ENCODE results near the gene GLCCI1. TPM values are rescaled to one million over a fixed set of nuclear protein-coding genes. Genes with fewer than 3 reads are reported as not detected.

The GLCCI1 gene
- total RNA-seq, 1 donor from 2014 or later = 0.21 TPM

DNA sequence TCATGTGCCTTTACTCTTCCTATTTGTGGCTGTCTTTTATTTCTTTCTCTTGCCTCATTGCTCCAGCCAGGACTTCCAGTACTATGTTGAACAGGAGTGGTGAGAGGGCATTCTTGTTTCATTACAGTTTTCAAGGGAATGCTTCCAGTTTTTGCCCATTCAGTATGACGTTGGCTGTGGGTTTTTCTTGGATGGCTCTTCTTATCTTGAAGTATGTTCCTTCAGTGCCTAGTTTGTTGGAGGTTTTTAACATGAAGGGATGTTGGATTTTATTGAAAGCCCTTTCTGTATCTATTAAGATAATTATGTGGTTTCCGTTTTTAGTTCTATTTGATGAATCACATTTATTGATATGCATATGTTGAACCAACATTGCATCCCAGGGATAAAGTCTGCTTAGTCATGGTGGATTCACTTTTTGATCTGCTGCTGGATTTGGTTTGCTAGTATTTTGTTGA lies 96.8 kb downstream of the GLCCI1 start:
- peaks cover 5 to 17% of the 10 kb centered on the region in 2 donors for H3K4me1 ChIP-seq
- H3K9me3 ChIP-seq = no peaks in the 10 kb centered on the region
- H3K4me3 ChIP-seq = peak overlapping the region in 1 of 2 donors; percentile 43
- no peaks in the 10 kb centered on the region for H3K27me3 ChIP-seq
- H3K27ac ChIP-seq = peak overlapping the region; percentile 84 to 90
- no peaks in the 10 kb centered on the region for H3K36me3 ChIP-seq
- TF ChIP-seq, protein P1, sequence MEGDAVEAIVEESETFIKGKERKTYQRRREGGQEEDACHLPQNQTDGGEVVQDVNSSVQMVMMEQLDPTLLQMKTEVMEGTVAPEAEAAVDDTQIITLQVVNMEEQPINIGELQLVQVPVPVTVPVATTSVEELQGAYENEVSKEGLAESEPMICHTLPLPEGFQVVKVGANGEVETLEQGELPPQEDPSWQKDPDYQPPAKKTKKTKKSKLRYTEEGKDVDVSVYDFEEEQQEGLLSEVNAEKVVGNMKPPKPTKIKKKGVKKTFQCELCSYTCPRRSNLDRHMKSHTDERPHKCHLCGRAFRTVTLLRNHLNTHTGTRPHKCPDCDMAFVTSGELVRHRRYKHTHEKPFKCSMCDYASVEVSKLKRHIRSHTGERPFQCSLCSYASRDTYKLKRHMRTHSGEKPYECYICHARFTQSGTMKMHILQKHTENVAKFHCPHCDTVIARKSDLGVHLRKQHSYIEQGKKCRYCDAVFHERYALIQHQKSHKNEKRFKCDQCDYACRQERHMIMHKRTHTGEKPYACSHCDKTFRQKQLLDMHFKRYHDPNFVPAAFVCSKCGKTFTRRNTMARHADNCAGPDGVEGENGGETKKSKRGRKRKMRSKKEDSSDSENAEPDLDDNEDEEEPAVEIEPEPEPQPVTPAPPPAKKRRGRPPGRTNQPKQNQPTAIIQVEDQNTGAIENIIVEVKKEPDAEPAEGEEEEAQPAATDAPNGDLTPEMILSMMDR (IDR thresholded peaks at IDR 0.05) = no peak
- DNase-seq (ENCODE audit: low spot score in 2 of 2) = peak in 1 of 2 donors; percentile 64
- intact Hi-C loops (cut with DNase I) = loop anchor here (5.0 to 10.0 kb wide), 3 partner anchors 98 to 421 kb away; partner anchors contain the start of genes GLCCI1 and UMAD1

DNA sequence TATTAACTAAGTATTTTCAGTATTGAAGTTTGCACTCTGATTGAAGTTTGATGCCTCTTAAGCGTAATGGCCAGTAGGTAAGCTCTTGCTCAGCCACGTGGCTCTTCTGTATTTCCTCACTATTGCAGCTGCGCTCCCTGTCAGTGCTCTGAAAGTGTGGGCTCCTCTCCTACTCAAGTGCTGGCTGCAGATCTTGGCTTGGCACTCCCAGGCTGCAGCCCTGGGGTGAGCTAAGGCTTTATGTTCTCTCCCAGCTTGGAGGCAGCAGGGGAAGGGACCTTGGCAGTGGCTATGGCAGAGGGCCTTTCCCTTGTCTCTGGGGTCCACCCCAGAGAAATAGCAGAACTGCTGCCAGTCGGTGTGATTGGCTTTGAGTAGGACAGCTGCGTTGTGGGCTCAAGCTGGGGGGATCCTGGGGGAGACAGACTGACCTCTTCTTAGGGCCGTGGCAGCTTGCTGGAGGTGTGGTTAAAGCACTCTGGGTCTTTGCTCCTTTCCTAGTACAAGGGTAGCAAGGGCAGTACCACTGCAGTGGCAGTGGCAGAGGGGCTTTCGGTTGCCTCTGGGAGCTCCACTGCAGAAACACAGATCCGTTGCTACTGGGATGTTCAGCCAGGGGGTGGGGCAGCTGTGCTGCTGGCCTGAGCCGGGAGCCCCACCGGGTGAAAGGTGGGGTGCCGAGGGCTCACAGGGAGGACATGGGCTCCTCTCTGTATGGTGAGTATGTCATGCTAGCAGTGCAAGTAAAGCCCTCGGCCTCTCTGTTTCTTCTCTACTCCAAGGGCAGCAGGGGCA lies 100.5 kb downstream of the GLCCI1 start:
- no peak for DNase-seq (ENCODE audit: low spot score in 2 of 2)
- intact Hi-C loops (cut with DNase I) = loop anchor here (5.0 to 10.0 kb wide), 3 partner anchors 102 to 424 kb away; partner anchors contain the start of genes GLCCI1 and UMAD1
- H3K9me3 ChIP-seq = no peaks in the 10 kb centered on the region
- H3K4me1 ChIP-seq = peaks cover 5 to 17% of the 10 kb centered on the region in 2 donors
- H3K36me3 ChIP-seq = peaks cover 0 to 3% of the 10 kb centered on the region in 2 donors
- TF ChIP-seq, protein P1 (IDR thresholded peaks at IDR 0.05) = no peak
- no peaks in the 10 kb centered on the region for H3K27me3 ChIP-seq
- peak overlapping the region in 1 of 2 donors; percentile 5 for H3K27ac ChIP-seq
- no peak overlapping the region for H3K4me3 ChIP-seq

GRCh38 chr7:8070451-8071180 lies 102.0 kb downstream of the GLCCI1 start:
- H3K36me3 ChIP-seq = peaks cover 0 to 3% of the 10 kb centered on the region in 2 donors
- H3K27ac ChIP-seq = no peak overlapping the region
- no peaks in the 10 kb centered on the region for H3K27me3 ChIP-seq
- H3K9me3 ChIP-seq = no peaks in the 10 kb centered on the region
- DNase-seq (ENCODE audit: low spot score in 2 of 2) = no peak
- intact Hi-C loops (cut with DNase I) = loop anchor here (10.0 kb wide), 1 partner anchor 46 kb away; no protein-coding TSS in a partner anchor
- TF ChIP-seq, protein P1 (IDR thresholded peaks at IDR 0.05) = no peak
- peaks cover 4 to 9% of the 10 kb centered on the region in 2 donors for H3K4me1 ChIP-seq
- no peak overlapping the region for H3K4me3 ChIP-seq

DNA sequence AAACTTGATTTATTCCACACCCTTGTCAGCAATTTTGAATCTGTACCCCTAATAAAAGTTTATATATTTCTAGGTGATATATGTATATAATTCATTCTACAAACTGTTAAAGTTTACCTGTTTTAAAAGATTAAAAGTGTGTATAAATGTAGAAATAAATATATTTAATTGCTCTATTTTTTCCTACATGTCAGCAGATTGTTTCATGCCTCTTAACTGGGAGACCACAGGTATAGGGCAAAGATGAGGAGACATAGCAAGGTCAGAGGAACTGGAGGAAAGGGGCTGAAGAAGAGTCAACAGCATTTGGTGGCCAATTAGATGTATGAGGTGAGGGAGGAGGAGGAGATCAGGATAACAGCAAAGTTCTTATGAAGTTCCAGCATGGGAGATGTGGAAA lies 109.8 kb downstream of the GLCCI1 start:
- no peak for DNase-seq (ENCODE audit: low spot score in 2 of 2)
- H3K27ac ChIP-seq = no peak overlapping the region
- no peak overlapping the region for H3K4me3 ChIP-seq
- no peaks in the 10 kb centered on the region for H3K27me3 ChIP-seq
- intact Hi-C loops (cut with DNase I) = loop anchor here (10.0 kb wide), 1 partner anchor 54 kb away; no protein-coding TSS in a partner anchor
- no peaks in the 10 kb centered on the region for H3K9me3 ChIP-seq
- no peaks in the 10 kb centered on the region for H3K36me3 ChIP-seq
- no peaks in the 10 kb centered on the region for H3K4me1 ChIP-seq
- TF ChIP-seq, protein P1 (IDR thresholded peaks at IDR 0.05) = no peak

GRCh38 chr7:8082762-8083161 lies 114.2 kb downstream of the GLCCI1 start:
- no peak overlapping the region for H3K27ac ChIP-seq
- H3K27me3 ChIP-seq = no peaks in the 10 kb centered on the region
- intact Hi-C loops (cut with DNase I) = no loop called here
- no peak overlapping the region for H3K4me3 ChIP-seq
- TF ChIP-seq, protein P1 (IDR thresholded peaks at IDR 0.05) = no peak
- no peaks in the 10 kb centered on the region for H3K9me3 ChIP-seq
- no peak for DNase-seq (ENCODE audit: low spot score in 2 of 2)
- H3K4me1 ChIP-seq = no peaks in the 10 kb centered on the region
- peaks cover 4 to 6% of the 10 kb centered on the region in 2 donors for H3K36me3 ChIP-seq

Measured in ascending aorta (tissue), 2 donors.